ENCODE measurements around the gene ABCB9.

ABCB9 gene

GRCh38 chr12:122994781-122995502, 28.7 kb upstream of the ABCB9 start:
- no peak overlapping the region for H3K27ac ChIP-seq
- no peak for TF ChIP-seq ZFX (IDR thresholded peaks at IDR 0.05; ENCODE audit: borderline replicate concordance)
- no peak for TF ChIP-seq CTCF (IDR thresholded peaks at IDR 0.05)

DNA sequence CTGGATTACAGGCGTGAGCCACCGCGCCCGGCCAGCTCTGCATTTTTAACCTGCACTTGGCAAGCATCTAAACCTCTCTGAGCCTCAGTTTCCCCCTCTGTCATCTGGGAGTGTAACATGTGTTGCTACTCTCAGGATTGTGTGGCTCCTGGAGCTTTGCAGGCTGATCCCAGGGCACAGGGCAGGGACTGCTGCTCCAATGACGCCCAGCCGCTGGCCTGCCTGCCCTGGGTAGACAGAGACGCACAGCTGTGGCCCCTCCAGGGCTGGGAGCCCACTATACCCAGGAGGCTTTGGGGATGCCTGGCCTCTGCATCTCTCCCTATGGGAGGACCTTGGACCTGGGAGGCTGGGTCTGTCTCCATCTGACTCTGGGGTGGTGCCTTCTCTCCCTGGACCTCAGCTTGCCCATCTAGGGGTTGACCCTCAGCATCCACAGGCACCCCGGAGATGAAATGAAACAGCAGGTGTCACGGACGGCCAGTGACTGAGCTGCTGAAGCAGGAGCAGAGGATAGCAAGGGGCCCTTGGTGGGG, 27.9 kb upstream of the ABCB9 start:
- H3K27ac ChIP-seq = no peak overlapping the region
- TF ChIP-seq CTCF (IDR thresholded peaks at IDR 0.05) = no peak
- no peak for TF ChIP-seq ZFX (IDR thresholded peaks at IDR 0.05; ENCODE audit: borderline replicate concordance)

DNA sequence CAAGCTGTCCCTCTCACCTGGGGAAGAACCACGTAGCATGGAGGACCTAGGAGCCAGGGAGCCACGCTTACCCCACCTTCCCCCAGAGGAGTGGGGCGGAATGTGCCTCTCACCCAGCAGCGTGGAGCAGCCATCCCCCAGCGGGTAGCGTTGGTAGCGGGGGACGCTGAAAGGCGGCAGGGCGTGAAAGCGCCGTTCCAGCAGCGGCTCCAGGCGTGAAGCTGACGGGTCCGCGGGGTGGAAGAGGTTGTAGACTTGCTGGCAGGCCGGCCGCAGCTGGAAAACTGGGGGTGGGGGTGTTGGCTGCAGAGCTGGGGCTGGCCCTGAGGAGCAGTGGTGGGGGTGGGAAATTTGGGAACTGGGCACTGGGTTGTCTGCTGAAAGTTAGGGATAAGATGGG, 26.1 kb upstream of the ABCB9 start:
- no peak overlapping the region for H3K27ac ChIP-seq
- TF ChIP-seq CTCF (IDR thresholded peaks at IDR 0.05) (no peak), ZFX (IDR thresholded peaks at IDR 0.05; ENCODE audit: borderline replicate concordance) (no peak)

DNA sequence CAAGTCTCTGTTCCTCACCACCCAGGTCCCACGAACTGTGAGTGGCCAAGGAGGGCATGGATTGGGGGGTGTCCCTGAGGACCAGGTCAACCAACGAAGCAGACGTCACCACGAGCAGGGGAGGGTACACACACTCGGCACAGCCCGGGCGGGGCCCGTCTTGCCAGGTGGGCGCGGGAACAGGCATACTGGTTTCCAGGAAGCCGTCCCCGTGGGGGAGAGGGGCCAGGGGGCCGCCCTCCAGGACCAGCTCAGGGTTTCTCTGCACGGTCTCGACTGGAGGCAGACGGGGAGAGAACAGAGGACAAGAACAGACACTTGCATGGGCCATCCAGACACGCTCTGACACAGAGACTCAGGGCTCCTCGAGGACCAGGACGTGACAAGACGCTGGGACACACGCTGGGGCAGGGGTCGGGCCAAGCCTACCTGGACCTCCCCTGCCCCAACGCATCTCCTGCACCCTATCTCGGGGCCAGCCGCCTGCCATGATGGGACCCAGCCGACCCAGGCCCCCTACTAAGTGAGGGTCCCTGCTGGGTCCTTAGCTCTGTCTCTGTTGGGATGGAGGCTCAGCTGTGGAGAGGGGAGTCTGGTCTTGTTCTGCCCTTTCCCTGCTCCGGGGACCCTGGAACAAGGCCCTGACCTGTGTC, 25.5 kb upstream of the ABCB9 start:
- TF ChIP-seq ZFX (IDR thresholded peaks at IDR 0.05; ENCODE audit: borderline replicate concordance) (no peak), CTCF (IDR thresholded peaks at IDR 0.05) (no peak)
- no peak overlapping the region for H3K27ac ChIP-seq

- H3K27ac ChIP-seq = no peak overlapping the region
- no peak for TF ChIP-seq CTCF (IDR thresholded peaks at IDR 0.05)
- no peak for TF ChIP-seq ZFX (IDR thresholded peaks at IDR 0.05; ENCODE audit: borderline replicate concordance)
These were observed 24.8 kb upstream of the ABCB9 start for GRCh38 chr12:122990961-122991622.

DNA sequence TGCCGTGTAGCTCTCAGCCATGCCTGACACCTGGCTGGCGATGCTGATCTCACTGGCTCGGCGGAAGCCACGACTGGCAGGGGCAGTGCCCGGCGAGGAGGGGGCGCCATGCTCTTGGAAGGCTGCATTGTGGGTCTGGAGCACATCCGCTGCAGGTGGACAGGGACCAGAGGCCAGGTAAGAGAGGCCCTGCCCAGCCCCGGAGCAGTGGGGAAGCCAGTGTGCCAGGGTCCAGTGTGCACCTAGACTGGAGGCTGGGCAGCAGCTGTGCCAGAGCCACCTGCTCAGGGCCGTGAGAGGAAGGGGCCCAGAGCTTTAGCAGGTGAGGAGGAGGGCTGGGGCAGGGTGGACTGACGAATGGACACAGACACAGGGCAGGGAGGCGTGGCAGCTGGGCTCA, 24.3 kb upstream of the ABCB9 start:
- TF ChIP-seq CTCF (IDR thresholded peaks at IDR 0.05) (no peak), ZFX (IDR thresholded peaks at IDR 0.05; ENCODE audit: borderline replicate concordance) (no peak)
- no peak overlapping the region for H3K27ac ChIP-seq
